Natural killer cell treated with Interleukin-12 subunit alpha and Interleukin-12 subunit beta and Interleukin-15 and Interleukin-18, amount 100 ng/mL, for 72 hours (primary cell): ENCODE measurements around the gene ANKRD42. TPM values are rescaled to one million over a fixed set of nuclear protein-coding genes. Genes with fewer than 3 reads are reported as not detected.
A peak's percentile ranks its signal among the peaks of the same experiment; 100 is the strongest.

Experiments
- ATAC-seq, 2 donors: fragments of 150-1000 bp; cut with Tn5 transposase in 1 of 2; sonication (Bioruptor Pico), chemical (Tn5 transposase) in 1 of 2; 2 replicates each; pipeline ENCODE4 v1.10.0; 2021
- DNase-seq: peaks from one replicate; pipeline ENCODE4 v3.0.0; 2022; ENCODE audit warnings: low spot score
- H3K27ac Mint-ChIP-seq, 2 donors: 1 replicate in 1 of 2; 2 replicates in 1 of 2; pipeline ENCODE4 v1.8.0; 2022; ENCODE audit warnings: mixed read lengths in 2 of 2, mild to moderate bottlenecking in 1 of 2, moderate library complexity in 1 of 2
- H3K27me3 Mint-ChIP-seq, 2 donors: 1 replicate in 1 of 2; 2 replicates in 1 of 2; pipeline ENCODE4 v1.8.0; 2022; ENCODE audit warnings: mixed read lengths in 2 of 2
- H3K36me3 Mint-ChIP-seq: one replicate; pipeline ENCODE4 v1.8.0; 2022; ENCODE audit warnings: mixed read lengths
- H3K4me1 Mint-ChIP-seq, 2 donors: 1 replicate in 1 of 2; 2 replicates in 1 of 2; pipeline ENCODE4 v1.8.0; 2022; ENCODE audit warnings: low read depth in 2 of 2, mixed read lengths in 2 of 2, mild to moderate bottlenecking in 1 of 2
- H3K4me3 Mint-ChIP-seq: one replicate; pipeline ENCODE4 v1.8.0; 2022; ENCODE audit warnings: mixed read lengths
- H3K9me3 Mint-ChIP-seq: 2 replicates; pipeline ENCODE4 v1.8.0; 2022; ENCODE audit warnings: mixed read lengths
- total RNA-seq, 2 donors: library from RNA; stranded (reverse); gene quantifications; one replicate each; pipeline ENCODE4 v1.2.3, GENCODE V29; 2022

ANKRD42 gene
- total RNA-seq, 2 donors from 2014 or later: 4.3 to 10.5 TPM

- DNase-seq (no peak), ATAC-seq (no peak)
- Mint-ChIP-seq H3K4me1 (peaks cover 36 to 42% of the 10 kb centered on the region in 2 donors), H3K27ac (peak overlapping the region; percentile 91 to 99), H3K9me3 (no peaks in the 10 kb centered on the region), H3K27me3 (no peaks in the 10 kb centered on the region), H3K36me3 (peaks cover 36% of the 10 kb centered on the region), H3K4me3 (peak overlapping the region; percentile 98)
Observed at GRCh38 chr11:83159902-83160865, 33.3 kb upstream of the ANKRD42 start.

DNA sequence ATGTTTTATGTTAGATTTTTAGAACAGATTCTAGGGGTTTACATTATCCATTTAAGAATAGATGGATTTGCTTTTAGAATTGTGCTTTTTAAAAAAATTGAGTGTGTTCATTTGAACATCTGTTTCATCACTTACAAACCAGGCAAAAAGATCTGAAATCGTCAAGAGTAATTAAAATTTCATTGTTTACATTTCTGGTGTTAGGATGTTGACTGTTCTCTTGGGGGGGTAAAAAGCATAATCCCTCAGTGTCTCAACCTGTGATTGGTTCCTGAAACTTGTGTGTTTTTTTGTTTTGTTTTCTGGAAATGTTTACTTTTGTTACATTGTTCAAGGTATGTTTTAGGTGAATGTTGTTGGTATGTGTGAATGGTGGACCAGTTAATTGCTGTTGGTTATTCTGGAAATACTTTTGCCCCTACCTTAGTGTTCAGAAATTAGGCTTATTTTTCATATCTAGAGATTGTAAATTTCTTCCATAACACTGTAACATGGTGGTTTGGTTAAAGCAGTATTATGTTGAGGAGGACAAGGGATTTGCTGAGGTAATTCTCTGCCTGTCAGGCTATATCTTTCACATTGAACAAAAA is 31.8 kb upstream of the ANKRD42 start:
- H3K36me3 Mint-ChIP-seq: peaks cover 50% of the 10 kb centered on the region
- DNase-seq: no peak
- H3K4me3 Mint-ChIP-seq: peak overlapping the region; percentile 98
- ATAC-seq: no peak
- no peaks in the 10 kb centered on the region for H3K27me3 Mint-ChIP-seq
- H3K27ac Mint-ChIP-seq: peak overlapping the region; percentile 91 to 99
- no peaks in the 10 kb centered on the region for H3K9me3 Mint-ChIP-seq
- H3K4me1 Mint-ChIP-seq: peaks cover 43 to 55% of the 10 kb centered on the region in 2 donors

- Mint-ChIP-seq H3K4me3 (peak overlapping the region; percentile 98), H3K36me3 (peaks cover 51% of the 10 kb centered on the region), H3K27me3 (no peaks in the 10 kb centered on the region), H3K9me3 (no peaks in the 10 kb centered on the region), H3K4me1 (peaks cover 43 to 56% of the 10 kb centered on the region in 2 donors), H3K27ac (peak overlapping the region; percentile 91 to 99)
- DNase-seq (no peak), ATAC-seq (peak; percentile 70 to 72)
Observed at GRCh38 chr11:83162377-83162776, 31.1 kb upstream of the ANKRD42 start.

DNA sequence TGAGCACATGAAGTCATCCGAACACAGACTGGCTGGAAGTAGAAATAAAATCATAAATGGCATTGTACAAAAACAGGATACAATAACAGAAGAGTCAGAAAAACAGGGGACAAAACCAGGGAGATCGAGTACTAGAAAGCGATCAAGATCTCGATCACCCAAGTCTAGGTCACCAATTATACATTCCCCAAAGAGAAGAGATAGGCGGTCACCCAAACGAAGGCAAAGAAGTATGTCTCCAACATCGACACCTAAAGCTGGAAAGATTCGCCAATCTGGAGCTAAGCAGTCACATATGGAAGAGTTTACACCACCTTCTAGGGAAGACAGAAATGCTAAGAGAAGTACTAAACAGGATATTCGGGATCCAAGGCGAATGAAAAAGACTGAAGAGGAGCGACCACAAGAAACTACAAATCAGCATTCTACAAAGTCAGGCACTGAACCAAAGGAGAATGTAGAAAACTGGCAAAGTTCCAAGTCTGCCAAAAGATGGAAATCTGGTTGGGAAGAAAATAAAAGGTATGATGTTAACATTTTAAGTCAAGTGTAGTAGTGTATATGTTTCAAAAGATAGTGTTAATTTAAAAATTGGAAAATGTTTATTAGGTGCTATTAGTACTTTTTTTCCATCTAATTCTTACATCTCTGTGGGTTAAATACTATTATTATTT is 27.2 kb upstream of the ANKRD42 start:
- Mint-ChIP-seq H3K4me3 (no peak overlapping the region), H3K36me3 (peaks cover 45% of the 10 kb centered on the region), H3K27ac (no peak overlapping the region), H3K27me3 (no peaks in the 10 kb centered on the region), H3K9me3 (no peaks in the 10 kb centered on the region), H3K4me1 (peaks cover 48 to 62% of the 10 kb centered on the region in 2 donors)
- ATAC-seq (no peak), DNase-seq (no peak)

DNA sequence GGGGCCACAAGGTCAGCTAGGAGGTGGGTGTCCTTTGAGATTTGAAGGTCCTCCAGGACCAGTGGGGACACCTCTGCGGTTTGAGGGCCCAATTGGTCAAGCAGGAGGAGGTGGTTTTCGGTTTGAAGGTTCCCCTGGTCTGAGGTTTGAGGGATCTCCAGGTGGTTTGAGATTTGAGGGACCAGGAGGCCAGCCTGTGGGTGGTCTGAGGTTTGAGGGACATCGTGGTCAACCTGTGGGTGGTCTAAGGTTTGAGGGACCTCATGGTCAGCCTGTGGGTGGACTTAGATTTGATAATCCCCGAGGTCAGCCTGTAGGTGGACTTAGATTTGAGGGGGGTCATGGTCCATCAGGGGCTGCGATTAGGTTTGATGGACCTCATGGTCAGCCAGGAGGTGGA is 24.8 kb upstream of the ANKRD42 start:
- no peak overlapping the region for H3K4me3 Mint-ChIP-seq
- H3K4me1 Mint-ChIP-seq: peaks cover 42 to 57% of the 10 kb centered on the region in 2 donors
- no peaks in the 10 kb centered on the region for H3K9me3 Mint-ChIP-seq
- no peak for ATAC-seq
- H3K27ac Mint-ChIP-seq: no peak overlapping the region
- H3K27me3 Mint-ChIP-seq: no peaks in the 10 kb centered on the region
- peaks cover 38% of the 10 kb centered on the region for H3K36me3 Mint-ChIP-seq
- DNase-seq: no peak

GRCh38 chr11:83170865-83171264 is 22.6 kb upstream of the ANKRD42 start:
- no peaks in the 10 kb centered on the region for H3K9me3 Mint-ChIP-seq
- peak overlapping the region; percentile 1 to 42 for H3K27ac Mint-ChIP-seq
- H3K36me3 Mint-ChIP-seq: peaks cover 32% of the 10 kb centered on the region
- no peak for DNase-seq
- no peaks in the 10 kb centered on the region for H3K27me3 Mint-ChIP-seq
- no peak for ATAC-seq
- peak overlapping the region; percentile 70 for H3K4me3 Mint-ChIP-seq
- H3K4me1 Mint-ChIP-seq: peaks cover 42 to 55% of the 10 kb centered on the region in 2 donors

GRCh38 chr11:83172551-83172950 is 21.0 kb upstream of the ANKRD42 start:
- Mint-ChIP-seq H3K36me3 (peaks cover 21% of the 10 kb centered on the region), H3K4me3 (no peak overlapping the region), H3K9me3 (no peaks in the 10 kb centered on the region), H3K27ac (no peak overlapping the region), H3K4me1 (peaks cover 38 to 50% of the 10 kb centered on the region in 2 donors), H3K27me3 (no peaks in the 10 kb centered on the region)
- ATAC-seq (no peak), DNase-seq (no peak)

DNA sequence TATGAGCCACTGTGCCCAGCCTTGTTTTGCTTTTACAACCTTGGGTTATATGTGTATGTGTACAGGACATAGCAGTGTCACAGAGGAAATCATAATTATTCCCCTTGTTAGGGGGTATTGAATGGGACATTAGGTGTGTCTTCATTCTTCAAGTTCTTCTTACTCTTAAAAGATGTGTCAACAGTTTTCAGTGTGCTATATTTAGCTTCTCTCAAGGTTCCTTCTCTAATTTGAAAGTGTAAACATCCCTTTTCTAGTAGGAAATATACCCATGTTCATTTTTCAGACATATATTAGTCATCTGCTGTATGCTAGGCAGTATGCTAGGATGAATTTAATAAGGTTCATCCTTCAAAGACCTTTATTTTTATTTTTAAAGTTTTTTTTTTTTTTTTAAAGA is 19.5 kb upstream of the ANKRD42 start:
- H3K27me3 Mint-ChIP-seq: no peaks in the 10 kb centered on the region
- DNase-seq: no peak
- peaks cover 32 to 37% of the 10 kb centered on the region in 2 donors for H3K4me1 Mint-ChIP-seq

GRCh38 chr11:83175815-83176214 is 17.7 kb upstream of the ANKRD42 start:
- Mint-ChIP-seq H3K4me3 (no peak overlapping the region), H3K36me3 (peaks cover 9% of the 10 kb centered on the region), H3K4me1 (peaks cover 21 to 22% of the 10 kb centered on the region in 2 donors), H3K27ac (peak overlapping the region in 1 of 2 donors; percentile 23), H3K9me3 (no peaks in the 10 kb centered on the region), H3K27me3 (no peaks in the 10 kb centered on the region)
- DNase-seq (no peak), ATAC-seq (no peak)

More for the DNA sequence above, 19.5 kb upstream of the ANKRD42 start:
- Mint-ChIP-seq H3K9me3 (no peaks in the 10 kb centered on the region), H3K4me3 (peak overlapping the region; percentile 22), H3K27ac (no peak overlapping the region), H3K36me3 (peaks cover 14% of the 10 kb centered on the region)
- peak in 1 of 2 donors; percentile 13 for ATAC-seq

DNA sequence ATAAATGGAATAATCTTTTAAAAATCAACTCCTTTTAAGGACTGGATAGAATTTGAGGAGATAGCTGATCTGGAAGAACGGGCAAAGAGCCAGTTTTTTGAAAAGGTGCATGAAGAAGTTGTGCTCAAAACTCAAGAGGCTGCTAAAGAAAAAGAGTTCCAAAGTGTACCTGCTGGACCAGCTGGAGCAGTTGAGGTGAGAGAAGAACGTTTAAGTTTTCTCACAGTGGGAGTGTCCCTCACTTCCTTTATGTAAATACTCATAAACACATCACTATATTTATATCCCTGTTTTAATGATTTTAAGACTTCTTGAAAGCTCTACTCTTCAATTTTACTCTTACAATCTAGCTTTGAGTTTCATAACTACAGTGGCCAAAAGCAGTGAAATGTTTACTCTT is 11.7 kb upstream of the ANKRD42 start:
- peaks cover 6 to 8% of the 10 kb centered on the region in 2 donors for H3K4me1 Mint-ChIP-seq
- H3K27me3 Mint-ChIP-seq: no peaks in the 10 kb centered on the region
- peaks cover 29% of the 10 kb centered on the region for H3K36me3 Mint-ChIP-seq
- peak overlapping the region; percentile 2 to 44 for H3K27ac Mint-ChIP-seq
- no peak for DNase-seq
- no peaks in the 10 kb centered on the region for H3K9me3 Mint-ChIP-seq
- H3K4me3 Mint-ChIP-seq: no peak overlapping the region
- no peak for ATAC-seq

- Mint-ChIP-seq H3K27me3 (no peaks in the 10 kb centered on the region), H3K36me3 (peaks cover 25% of the 10 kb centered on the region), H3K4me1 (peaks cover 5 to 6% of the 10 kb centered on the region in 2 donors), H3K4me3 (no peak overlapping the region), H3K9me3 (no peaks in the 10 kb centered on the region), H3K27ac (no peak overlapping the region)
- ATAC-seq (no peak), DNase-seq (no peak)
Observed at GRCh38 chr11:83185767-83186166, 7.7 kb upstream of the ANKRD42 start.

GRCh38 chr11:83187465-83187864 is 6.0 kb upstream of the ANKRD42 start:
- H3K4me3 Mint-ChIP-seq: no peak overlapping the region
- no peaks in the 10 kb centered on the region for H3K9me3 Mint-ChIP-seq
- H3K4me1 Mint-ChIP-seq: peaks cover 4 to 11% of the 10 kb centered on the region in 2 donors
- DNase-seq: no peak
- ATAC-seq: no peak
- no peaks in the 10 kb centered on the region for H3K27me3 Mint-ChIP-seq
- peak overlapping the region in 1 of 2 donors; percentile 21 for H3K27ac Mint-ChIP-seq
- H3K36me3 Mint-ChIP-seq: peaks cover 21% of the 10 kb centered on the region

DNA sequence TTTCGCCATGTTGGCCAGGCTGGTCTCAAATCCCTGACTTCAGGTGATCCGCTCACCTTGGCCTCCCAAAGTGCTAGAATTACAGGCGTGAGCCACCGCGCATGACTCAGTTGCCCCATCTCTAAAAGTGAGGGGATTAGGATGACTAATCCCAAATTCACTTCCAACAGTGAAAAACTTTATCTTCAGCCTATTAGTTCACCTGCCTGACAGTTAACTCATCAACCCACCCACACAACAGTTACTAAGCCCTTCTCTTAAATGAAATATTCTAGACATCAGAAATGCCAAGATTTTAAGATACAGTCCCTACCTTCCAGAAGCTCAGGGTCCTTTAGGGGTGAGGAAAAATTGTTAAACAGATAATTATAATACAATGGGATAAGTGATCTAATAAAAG is 2.0 kb upstream of the ANKRD42 start:
- peaks cover 34 to 41% of the 10 kb centered on the region in 2 donors for H3K4me1 Mint-ChIP-seq
- no peak for ATAC-seq
- H3K4me3 Mint-ChIP-seq: no peak overlapping the region
- H3K27ac Mint-ChIP-seq: no peak overlapping the region
- peaks cover 10% of the 10 kb centered on the region for H3K36me3 Mint-ChIP-seq
- H3K27me3 Mint-ChIP-seq: no peaks in the 10 kb centered on the region
- DNase-seq: no peak
- no peaks in the 10 kb centered on the region for H3K9me3 Mint-ChIP-seq
